ENCODE results near the gene MTHFD1L.
"Not testable (repeated sequence)": the region's sequence is repeated elsewhere in the genome, so short reads cannot be mapped to it uniquely, and the experiment has no call there.

MTHFD1L gene

DNA sequence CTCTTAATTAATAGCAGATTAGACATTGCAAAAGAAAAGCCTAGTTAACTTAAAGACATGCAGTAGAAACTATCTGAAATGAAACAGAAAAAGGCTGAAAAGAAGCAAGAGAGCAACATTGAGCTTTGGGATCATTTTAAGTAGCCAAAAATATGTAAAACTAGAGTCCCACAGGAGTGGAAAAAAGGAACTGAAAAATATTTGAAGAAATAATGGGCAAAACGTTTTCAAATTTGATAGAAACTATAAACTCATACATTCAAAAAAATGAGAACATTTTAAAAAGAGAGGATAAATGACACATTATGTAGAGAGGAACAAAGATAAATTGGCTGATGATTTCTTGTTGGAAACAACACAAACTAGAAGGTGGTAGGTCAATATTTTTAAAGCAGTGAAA, 208.2 kb downstream of the MTHFD1L start:
- DNase-seq = no peak

DNA sequence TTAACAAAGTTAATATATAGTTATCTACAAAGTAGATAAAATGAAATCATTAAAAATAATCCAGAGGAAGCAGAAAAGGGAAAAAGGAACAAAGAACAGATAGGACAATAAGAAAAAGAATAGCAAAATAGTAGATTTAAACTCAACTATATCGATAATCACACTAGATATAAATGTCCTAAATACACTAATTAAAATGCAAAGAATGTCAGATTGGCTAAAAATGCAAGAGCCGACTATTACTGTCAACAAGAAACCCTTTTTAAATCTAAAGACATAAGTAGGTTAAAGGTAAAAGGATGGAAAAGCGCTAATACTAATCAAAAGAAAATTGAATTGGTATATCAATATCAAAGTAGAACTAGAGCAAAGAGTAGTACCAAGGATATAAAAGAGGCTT, 209.5 kb downstream of the MTHFD1L start:
- no peak for DNase-seq

DNA sequence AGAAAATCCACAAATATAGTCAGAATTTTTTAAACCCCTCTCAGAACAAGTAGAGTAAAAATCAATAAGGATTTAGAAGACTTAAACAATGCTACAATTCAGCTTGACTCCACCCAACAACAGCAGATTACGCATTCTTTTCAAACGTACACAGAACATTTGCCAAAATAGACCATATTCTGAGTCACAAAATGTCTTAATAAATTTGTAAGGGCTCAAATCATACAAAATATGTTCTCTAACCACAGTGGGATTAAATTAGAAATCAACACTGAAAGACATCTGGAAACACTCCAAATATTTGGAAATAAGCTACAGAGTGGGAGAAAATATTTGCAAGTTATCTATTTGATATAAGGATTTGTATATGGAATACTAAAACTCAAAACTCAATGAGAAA, 210.0 kb downstream of the MTHFD1L start:
- DNase-seq = no peak

DNA sequence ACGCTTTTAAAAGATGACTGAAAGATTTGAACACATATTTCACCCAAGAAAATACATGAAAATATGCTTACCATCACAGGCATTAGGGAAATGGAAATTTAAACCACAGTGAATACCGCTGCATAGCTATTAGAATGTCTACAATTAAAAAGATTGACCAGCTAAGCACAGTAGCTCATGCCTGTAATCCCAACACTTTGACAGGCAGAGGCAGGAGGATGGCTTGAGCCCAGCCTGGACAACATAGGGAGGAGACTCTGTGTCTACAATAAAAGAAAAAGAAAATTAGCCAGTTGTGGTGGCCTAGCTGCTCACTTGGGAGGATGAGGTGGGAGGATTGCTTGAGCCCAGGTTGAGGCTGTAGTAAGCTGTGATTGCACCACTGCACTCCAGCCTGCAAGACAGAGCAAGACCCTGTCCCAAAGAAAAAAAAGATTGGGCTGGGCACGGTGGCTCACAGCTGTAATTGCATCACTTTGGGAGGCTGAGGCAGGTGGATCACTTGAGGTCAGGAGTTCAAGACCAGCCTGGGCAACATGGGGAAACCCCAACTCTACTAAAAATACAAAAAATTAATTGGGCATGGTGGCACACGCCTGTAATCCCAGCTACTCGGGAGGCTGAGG, 210.5 kb downstream of the MTHFD1L start:
- no peak for DNase-seq

DNA sequence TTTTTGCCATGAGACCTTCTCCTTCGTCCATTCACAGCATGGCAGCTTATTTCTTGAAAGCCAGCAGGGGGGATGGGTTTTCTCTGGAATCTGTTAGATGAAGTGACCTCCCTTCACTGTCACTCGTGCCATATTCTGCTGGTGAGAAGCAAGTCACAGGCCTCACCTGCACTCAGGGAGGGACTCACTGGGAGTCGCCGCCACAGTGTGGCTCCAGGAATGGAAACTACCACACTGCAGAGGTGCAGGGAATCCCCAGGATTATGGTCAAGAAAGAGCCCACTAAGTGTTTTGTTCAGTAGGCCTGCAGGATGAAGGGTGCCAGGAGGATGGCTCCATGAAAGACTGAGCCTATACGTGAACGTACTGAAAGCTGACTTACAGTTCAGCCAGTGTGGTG, 213.2 kb downstream of the MTHFD1L start:
- DNase-seq = no peak

DNA sequence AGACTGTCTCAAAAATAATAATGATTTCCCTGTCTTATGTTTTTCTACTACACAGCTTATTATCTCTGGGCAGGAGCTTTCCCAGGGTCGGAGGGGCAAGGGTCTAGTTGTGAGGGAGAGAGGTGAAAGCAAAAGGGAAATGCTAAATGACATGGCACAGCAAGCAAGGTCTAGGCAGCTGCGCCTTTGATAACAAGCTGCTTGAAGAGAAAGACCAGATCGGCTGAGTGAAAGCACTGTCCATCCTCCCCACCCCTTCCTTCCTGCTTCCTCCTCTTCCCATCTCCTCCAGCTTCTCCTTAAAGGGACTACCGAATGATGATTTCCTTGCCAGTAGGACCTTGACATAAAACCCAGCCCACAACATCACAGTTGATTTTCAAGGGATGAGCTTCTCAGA, 216.2 kb downstream of the MTHFD1L start:
- DNase-seq = no peak

DNA sequence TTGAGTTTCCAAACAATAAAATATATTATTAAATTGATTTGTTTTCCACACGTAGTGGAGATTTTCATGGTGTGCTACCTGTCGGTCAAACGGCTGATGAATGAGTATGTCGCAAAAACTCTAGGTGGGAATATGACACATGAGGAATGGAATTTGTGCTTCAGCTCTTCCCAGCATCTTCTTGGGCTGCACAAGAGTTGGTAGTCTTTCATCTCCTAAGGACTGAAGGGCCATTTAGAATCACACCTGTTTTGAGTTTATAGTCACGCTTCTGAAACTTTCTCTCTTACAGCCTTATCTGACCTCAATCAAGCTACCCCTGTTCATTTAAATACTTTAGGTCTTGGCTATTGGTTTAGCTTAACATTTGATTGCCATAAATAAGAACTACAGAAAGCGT, 216.6 kb downstream of the MTHFD1L start:
- DNase-seq = no peak

DNA sequence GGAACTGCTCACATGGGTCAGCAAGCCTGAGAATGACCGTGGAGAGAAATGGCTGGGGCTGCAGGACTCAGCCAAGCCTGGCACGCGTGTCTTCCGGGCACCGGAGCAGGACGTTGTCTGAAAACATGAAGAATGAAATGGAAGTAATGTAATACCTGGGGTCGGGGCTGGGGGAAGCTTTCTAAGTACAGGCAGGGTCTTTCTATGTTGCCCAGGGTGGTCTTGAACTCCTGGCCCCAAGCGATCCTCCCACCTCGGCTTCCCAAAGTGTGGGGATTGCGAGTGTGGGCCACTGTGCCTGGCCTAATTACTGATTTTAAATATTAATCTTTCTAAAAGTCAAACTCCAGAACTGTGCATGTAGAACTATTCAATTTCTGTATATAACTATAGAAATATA, 218.8 kb downstream of the MTHFD1L start:
- DNase-seq = no peak

DNA sequence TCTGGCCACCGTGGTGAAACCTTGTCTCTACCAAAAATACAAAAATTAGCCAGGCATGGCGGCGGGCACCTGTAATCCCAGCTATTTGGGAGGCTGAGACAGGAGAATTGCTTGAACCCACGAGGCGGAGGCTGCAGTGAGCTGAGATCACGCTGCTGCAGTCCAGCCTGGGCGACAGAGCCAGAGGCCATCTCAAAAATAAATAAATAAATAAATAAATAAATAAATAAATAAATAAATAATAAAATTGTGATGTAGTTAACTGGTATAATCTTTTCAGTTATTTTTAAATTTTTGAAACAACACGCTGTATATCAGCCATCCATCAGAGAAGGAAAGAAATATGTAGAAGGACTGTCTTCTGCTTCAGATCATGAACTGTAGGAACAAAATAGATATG, 221.6 kb downstream of the MTHFD1L start:
- DNase-seq = not testable (repeated sequence)

DNA sequence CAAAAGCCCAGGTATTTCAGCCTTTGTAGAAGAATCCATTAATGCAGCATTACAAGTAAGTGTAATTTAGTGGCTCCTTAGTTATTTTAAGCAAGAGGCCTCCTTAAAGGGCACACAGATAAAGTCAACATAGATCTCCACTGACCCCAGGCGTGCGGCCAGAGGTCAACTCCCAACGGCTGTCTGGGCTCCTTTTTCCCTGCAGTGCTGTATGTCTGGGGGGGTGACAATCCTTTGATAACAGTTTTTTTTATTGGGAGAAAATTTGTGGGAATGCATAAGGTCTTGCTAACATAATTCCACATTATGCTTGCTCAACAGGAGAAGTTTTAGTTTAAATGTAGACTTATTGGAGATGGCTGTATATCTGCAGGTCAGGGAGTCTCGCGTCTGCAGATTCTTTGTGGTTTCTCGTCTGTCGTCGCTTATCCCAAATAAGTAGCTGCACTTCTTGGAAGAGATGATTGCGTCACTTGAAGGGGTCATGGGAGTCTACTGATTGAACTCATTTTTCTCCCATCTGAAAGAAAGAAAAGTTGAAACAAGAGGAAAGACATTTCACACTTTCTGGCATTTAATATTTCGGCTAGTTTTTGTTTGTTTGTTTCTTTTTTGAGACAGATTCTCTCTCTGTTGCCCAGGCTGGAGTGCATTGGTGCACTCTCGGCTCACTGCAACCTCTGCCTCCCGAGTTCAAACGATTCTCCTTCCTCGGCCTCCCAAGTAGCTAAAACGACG, 222.5 kb downstream of the MTHFD1L start:
- no peak for DNase-seq

DNA sequence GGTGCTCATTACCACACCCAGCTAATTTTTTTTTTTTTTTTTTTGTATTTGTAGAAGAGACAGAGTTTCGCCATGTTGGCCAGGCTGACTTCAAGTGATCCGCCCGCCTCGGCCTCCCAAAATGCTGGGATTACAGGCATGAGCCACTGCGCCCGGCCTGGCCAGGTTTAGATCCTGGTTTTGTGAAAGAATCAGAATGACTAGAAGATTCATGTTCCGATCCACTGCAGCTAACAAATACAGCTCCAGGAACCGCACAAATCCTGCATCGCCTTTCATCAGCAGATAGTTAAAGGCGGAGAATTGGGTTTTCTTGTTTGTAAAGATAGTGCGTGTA, 223.1 kb downstream of the MTHFD1L start:
- DNase-seq = no peak

DNA sequence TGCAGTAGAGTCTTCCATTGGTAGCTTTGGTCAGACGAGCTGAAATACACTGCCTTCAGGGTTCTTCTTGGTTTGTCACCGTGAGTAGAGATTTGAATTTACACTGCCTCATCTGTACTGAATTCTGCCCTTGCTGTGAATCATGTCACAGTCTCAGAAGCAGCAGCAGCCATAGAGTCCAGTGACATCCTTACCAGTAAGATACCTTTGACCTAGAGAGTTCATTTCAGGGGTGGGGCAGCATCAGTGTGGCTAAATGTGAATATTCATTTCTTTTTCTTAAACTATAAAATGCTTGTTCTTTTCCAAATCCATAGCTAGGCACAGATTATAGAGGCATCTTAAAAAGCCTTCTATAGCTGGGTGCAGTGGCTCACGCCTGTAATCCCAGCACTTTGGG, 223.5 kb downstream of the MTHFD1L start:
- DNase-seq = no peak

DNA sequence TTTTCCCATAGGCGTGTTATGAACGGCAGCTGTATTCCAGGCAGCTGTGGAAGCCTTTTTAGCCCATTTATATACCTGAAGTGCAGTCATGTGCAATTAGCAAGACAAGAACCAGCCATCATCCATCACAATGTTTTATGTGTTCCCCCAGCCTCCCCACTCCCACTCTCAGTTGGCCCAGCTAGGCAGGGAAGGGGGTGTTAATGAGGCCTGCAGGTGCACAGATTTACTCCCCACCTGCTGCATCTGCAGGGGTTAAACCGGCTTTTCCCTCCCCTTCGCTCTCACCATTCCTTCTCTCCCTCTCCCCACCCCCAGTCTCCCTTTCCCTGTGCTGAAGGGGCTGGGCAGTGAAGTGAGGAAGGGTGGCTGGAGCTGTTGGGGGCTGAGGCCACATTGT, 224.5 kb downstream of the MTHFD1L start:
- DNase-seq = no peak

DNA sequence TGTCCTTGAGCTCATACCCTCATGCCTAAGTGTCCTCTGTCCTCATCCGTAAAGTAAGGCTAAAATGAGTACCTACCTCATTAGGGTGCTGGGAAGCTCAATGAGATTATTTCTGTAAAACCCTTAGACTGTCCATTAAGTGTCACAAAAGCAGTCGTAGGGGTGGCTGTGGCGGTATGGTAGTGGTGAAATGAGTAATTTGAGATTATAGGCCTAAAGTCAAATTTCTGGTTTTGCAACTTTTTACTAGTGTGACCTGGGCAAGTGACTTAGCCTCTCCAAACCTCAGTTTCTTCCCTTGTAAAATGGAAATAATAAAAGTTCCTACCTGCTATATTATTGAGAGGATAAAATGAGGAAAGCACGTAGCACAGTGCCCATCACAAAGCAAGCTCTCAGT, 226.1 kb downstream of the MTHFD1L start:
- no peak for DNase-seq

DNA sequence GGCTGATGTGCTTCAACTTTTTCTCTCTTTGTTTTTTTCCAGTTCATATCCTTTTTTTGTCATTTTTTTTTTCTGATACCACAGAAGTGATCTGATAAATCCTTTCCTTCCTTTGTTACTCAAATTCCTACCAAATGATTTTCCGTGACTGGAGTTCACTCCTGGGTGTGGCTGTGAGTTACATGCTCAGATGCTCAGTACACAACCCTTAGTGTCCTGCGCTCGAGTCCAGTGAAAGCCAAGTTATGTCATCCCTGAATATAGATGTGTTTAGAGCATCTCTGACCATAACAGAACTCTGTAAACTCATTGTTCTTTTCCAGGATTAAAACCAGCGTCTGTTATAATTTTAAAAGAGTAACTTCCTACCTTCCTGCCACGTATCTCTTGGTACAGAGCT, 227.1 kb downstream of the MTHFD1L start:
- DNase-seq = no peak

DNA sequence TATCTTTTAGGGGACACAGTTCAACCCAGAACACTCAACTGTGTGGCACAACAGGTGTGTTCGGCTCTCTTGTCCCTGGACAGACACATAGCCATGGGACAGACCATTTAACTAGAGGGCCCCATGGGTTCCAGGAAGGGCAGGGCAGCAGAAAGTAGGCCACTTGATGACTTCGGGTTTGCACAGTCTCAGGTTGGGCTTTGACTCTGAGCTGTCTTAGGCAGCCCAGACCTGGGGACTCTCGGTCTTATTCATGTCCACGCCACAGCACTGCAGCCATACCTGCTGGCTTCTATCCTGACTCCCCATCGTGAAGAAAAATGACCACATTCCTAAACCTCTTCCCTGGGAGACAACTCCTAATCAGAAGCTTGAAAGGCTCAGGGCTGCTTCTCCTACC, 228.2 kb downstream of the MTHFD1L start:
- DNase-seq = no peak

DNA sequence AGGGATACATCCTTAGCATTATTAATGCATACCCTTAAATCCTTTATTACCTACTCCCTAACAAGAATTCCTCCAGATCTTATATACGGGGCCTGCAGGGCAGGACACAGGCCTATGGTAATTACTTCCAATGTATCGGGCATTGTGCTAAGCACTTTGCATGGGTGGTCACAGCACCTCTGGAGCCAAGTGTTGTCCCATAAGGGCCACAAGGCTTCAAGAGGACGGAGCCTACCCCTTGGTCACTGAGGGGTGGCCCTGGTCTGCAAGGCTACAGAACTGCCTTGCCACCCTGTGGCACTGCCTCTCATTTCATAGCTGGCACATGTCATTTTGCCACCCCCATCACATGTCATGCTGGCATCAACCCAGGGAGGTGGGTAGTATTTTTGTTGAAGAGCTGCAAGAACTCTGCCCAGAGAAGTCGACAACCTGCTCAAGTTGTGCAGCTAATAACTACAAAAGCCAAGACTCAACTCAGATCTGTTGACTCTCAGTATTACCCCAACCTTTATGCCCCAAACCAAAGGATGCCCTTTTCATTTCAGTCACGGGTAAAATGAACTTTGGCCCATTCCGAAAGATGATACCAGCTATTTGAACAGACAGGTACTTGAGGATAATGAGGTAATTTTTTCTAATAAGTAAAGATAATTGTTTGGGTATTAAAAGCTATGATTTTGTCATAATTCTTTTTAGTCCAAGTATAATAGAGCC, 230.2 kb downstream of the MTHFD1L start:
- DNase-seq = no peak

DNA sequence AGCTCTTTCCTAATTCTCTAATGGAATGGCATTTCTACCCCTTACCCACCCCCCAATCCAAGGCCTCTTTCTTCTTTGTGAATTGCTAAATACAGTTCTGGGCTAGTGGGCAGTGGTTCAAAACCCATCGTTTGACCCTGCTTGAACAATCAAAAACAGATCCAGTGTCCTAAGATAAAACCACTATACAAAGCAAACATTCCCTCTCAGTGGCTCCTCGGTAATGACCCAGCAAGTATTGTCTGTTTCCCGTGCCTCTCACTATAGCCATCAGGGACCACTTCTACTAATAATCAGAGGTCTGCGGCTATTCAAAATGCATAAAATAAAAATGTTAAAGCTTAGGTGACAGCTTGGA, 230.7 kb downstream of the MTHFD1L start:
- no peak for DNase-seq

DNA sequence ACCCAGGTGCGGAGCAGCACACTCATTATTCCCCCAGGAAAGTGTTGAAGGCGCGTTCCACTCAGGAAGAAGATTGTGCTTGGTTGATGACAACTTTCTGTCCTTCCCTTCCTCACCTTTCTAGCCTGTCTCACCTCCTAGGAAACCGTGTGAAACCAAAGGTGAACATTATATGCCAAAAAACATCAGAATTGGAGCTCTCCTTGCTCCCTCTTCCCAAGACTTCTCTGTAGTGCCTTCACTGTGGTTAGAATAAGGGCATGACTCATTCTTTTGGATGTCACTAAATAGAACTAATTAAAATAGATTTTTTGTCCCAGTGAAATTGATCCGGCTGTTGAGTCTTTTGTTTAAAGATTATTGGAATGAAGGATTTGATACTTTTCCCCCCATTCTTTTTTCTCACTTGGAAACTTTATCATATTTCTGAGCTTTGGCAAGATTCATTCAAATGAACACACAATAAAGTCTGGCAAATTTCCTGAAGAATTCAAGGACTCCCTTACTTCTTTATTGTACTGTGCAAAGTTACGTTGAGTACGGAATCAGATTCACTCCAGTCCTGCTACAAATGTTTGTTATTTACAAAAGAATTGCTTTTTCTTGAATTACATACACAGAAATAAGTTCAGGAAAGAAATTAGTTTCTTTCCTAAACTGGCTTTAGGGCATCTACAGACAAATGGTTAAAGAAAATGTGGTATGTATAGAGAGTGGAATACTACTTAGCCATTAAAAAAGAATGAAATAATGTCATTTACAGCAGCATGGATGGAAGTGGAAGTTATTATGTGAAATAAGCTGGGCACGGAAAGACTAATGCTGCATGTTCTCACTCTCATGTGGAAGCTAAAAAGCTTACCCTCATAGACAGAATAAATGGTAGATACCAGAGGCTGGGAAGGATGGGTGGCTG, 231.4 kb downstream of the MTHFD1L start:
- no peak for DNase-seq

DNA sequence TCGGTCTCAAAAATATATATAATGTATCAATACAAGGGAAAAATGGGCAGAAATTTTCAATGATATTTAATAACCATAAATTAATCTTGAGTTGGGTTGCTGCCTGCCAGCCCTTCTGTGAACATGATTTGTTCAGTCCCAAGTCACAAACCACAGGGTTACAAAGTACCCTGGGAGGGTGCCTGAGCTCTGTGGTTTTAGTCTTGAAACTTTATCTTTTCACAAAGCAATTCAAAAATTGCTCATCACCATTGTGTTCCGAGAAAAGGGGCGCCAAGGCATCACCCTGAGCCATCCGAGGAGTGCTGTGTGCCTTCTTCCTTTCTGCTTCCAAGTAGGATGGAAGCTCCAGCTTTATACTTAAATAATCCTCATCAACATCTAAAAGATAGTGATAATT, 232.7 kb downstream of the MTHFD1L start:
- no peak for DNase-seq

DNA sequence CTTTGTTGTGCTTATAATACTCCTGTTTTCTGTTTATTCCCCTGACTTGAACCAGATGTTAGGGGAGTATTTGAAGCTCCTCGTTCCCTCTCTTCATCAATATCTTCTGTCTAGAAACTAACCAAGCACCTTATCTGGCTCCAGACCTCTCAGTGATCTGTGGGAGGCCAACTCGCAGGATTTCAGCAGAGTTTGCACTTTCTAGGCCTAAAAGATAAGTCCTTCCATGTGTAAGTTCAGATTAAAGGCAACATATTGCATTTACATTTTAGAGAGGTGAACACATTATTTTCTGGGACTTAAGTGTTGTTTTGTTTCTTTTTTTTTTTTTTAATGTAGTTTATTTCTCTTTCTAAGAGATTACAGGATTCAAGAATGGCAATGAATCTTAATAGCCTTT, 234.8 kb downstream of the MTHFD1L start:
- DNase-seq = no peak

DNA sequence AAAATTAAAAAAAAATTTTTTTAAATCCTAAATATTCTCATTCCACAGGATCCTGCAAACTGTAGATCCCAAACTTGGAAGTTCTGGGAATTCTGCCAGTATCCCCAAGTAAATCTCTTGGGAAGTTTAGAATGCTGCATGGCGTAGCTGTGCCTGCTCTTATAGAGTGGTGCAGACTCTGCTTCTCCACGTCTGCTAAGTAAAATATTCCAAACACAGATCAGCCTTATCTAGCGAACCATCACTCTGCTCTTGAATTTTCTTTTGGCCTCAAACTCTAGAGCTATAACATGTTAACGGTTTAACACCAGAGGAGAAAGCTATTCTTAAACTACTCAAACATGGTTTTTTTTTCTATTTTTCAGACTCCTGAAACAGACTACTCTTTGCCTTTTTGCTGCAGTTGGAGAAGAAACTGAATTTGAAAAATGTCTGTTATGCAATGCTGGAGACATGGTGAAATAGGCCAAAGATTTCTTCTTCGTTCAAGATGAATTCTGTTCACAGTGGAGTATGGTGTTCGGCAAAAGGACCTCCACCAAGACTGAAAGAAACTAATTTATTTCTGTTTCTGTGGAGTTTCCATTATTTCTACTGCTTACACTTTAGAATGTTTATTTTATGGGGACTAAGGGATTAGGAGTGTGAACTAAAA, 235.8 kb downstream of the MTHFD1L start:
- no peak for DNase-seq
